Stimulated activated naive B cell treated with anti-CD40 and anti-IgM and Interleukin-4, amounts not matched to agents 10 μg/mL and 1 μg/mL and 100 μg/mL, for 72 hours (primary cell): ENCODE results near the gene AKAP13.

ENCODE experiments used
- ATAC-seq, 2 donors: fragments of 150-1000 bp; cut with Tn5 transposase; replicated peaks; 2 replicates each; pipeline ENCODE4 v1.10.0; 2021; ENCODE audit warnings: moderate library complexity in 1 of 2
- DNase-seq: peaks from one replicate; pipeline ENCODE4 v3.0.0; 2021
- H3K27ac Mint-ChIP-seq: one replicate; pipeline ENCODE4 v1.8.0; 2022; ENCODE audit warnings: mild to moderate bottlenecking, mixed read lengths
- H3K27me3 Mint-ChIP-seq, 2 donors: one replicate each; pipeline ENCODE4 v1.8.0; 2022; ENCODE audit warnings: mixed read lengths in 2 of 2
- H3K36me3 Mint-ChIP-seq, 2 donors: one replicate each; pipeline ENCODE4 v1.8.0; 2022; ENCODE audit warnings: mixed read lengths in 2 of 2, mild to moderate bottlenecking in 1 of 2
- H3K4me1 Mint-ChIP-seq, 2 donors: one replicate each; pipeline ENCODE4 v1.8.0; 2022; ENCODE audit warnings: mixed read lengths in 2 of 2, mild to moderate bottlenecking in 1 of 2
- H3K4me3 Mint-ChIP-seq, 2 donors: one replicate each; pipeline ENCODE4 v1.8.0; 2022; ENCODE audit warnings: mild to moderate bottlenecking in 2 of 2, mixed read lengths in 2 of 2, moderate library complexity in 1 of 2
- H3K9me3 Mint-ChIP-seq, 2 donors: one replicate each; pipeline ENCODE4 v1.8.0; 2022; ENCODE audit warnings: mixed read lengths in 2 of 2, mild to moderate bottlenecking in 1 of 2

Gene AKAP13

DNA sequence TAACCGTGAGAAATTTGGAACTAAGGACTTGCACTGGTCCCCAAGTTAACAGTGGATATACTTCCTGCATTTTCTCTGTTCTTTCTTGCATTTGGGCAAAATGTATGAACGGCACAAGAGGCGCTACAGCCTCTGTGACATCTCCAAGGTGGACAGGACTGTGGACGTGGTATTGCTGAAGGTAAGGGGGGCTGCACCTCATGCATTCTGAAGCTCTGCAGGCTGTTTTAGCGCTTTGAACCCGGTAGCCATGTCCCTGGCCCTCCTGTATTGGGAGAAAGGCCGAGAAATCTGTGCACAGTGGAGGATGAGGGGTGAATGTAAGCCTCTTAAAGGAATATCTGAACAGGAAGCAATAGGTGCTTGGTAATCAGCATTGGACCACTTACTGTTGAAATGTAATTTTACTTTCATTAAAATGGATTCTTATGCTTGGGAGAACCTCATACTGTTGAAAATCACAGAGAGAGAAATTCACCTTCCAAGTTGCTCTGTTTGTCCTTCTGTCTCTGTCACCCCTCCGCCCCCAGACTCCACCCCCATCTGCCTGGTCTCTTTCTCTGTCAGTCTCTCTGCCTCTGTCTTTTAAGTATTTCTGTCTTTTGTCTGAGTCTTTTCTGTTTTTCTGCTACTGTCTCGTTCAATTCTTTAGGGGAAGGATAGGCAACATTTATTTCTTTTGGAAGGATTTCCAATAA lies 239.7 kb downstream of the AKAP13 start:
- no peak for ATAC-seq
- H3K4me3 Mint-ChIP-seq, result no peak overlapping the region
- peaks cover 6 to 8% of the 10 kb centered on the region in 2 donors for H3K36me3 Mint-ChIP-seq
- no peak for DNase-seq
- H3K27me3 Mint-ChIP-seq, result no peaks in the 10 kb centered on the region
- peaks cover 32 to 43% of the 10 kb centered on the region in 2 donors for H3K4me1 Mint-ChIP-seq
- H3K9me3 Mint-ChIP-seq, result no peaks in the 10 kb centered on the region
- H3K27ac Mint-ChIP-seq, result no peak overlapping the region

- peaks cover 33 to 43% of the 10 kb centered on the region in 2 donors for H3K4me1 Mint-ChIP-seq
- no peak overlapping the region for H3K4me3 Mint-ChIP-seq
- DNase-seq, result no peak
- no peak for ATAC-seq
- H3K9me3 Mint-ChIP-seq, result no peaks in the 10 kb centered on the region
- no peaks in the 10 kb centered on the region for H3K27me3 Mint-ChIP-seq
- H3K27ac Mint-ChIP-seq, result no peak overlapping the region
- peaks cover 10 to 12% of the 10 kb centered on the region in 2 donors for H3K36me3 Mint-ChIP-seq
These were observed 240.3 kb downstream of the AKAP13 start for GRCh38 chr15:85620690-85621049.

DNA sequence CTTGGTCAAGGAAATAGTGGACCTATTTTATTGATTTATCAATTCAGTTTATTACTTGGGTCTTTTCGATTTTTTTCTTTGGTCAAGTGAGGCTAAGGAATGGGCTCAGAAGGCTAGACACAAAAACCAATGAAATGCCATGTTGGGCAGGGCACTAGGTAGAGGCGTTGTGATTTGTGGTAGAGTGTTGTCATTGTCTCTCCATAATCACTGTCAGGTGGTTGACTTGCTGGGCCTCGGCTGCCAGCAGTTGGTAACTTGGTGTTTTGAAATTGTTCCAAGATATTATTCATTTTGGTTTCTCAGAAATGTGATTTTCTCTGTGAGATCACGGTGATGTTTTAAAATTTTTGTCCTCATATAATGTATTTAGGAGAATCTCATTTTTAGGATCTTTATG lies 240.7 kb downstream of the AKAP13 start:
- ATAC-seq (no peak), DNase-seq (no peak)
- no peaks in the 10 kb centered on the region for H3K9me3 Mint-ChIP-seq
- H3K27ac Mint-ChIP-seq, result no peak overlapping the region
- H3K4me3 Mint-ChIP-seq, result no peak overlapping the region
- H3K4me1 Mint-ChIP-seq, result peaks cover 30 to 43% of the 10 kb centered on the region in 2 donors
- no peaks in the 10 kb centered on the region for H3K27me3 Mint-ChIP-seq
- H3K36me3 Mint-ChIP-seq, result peaks cover 10 to 14% of the 10 kb centered on the region in 2 donors

DNA sequence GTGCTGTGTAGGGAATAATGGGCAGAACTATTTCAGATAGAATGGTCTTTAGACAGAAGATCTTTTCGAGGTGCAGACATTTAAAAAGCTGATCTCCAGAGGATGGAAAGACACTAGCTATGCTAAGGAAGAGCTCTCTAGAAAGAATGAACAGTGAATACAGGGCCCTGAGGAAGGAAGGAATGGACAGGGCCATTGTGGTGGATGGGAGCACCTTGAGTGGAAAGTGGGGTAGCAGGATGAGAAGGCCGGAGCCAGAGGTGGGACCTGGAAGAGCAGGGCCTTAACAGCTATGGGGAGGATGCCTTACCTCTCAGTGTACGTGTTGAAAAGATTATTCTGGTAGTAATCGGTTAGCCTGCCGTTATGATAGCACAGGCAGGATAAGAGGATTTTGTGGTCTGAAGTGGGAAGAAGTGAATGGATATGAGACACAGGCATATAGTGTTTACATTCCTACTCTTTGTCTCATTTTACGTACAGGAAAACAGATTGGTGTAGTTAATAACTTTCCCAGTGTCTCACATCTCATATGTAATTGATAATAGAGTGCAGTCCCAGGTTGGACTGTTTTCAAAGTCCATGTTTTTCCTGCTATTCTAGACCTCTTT lies 241.9 kb downstream of the AKAP13 start:
- peak overlapping the region; percentile 57 for H3K27ac Mint-ChIP-seq
- H3K27me3 Mint-ChIP-seq, result no peaks in the 10 kb centered on the region
- ATAC-seq (no peak), DNase-seq (no peak)
- H3K4me3 Mint-ChIP-seq, result peak overlapping the region in 1 of 2 donors; percentile 19
- H3K36me3 Mint-ChIP-seq, result peaks cover 17 to 23% of the 10 kb centered on the region in 2 donors
- H3K4me1 Mint-ChIP-seq, result peaks cover 35 to 51% of the 10 kb centered on the region in 2 donors
- no peaks in the 10 kb centered on the region for H3K9me3 Mint-ChIP-seq

DNA sequence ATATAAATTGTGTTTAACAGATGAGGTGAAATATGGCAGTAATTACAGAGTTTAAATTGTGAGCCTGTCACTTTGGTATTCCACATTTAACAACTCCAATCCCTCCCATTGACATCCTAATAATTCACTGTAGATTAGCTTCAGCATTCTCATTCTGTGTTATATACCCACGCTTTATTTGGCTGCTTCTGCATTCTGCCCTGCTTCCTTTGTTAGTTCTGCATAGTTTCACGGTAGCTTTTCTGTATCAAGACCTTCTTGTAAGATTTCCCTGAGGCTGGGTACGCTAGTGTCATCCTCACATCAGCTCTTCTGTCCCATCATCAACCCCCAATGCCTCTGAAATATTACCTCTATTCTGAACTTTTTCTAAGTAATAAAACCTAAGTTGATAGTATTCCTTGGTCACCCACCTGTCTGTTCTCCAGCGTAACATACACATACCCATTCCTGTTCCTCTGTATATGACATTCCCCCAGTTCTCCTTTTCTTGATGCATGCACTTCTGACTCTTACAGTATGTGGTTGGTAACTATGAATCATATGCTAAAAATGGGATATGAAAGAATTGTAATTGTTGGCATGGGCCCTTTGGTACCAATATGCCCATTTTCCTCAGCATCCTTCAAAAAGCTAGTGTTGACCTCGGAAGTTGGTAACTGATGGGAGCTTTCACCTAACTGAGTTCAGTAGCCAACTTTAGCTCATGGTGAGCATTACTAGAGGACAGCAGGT lies 243.1 kb downstream of the AKAP13 start:
- peak overlapping the region; percentile 27 to 39 for H3K4me3 Mint-ChIP-seq
- H3K4me1 Mint-ChIP-seq, result peaks cover 33 to 52% of the 10 kb centered on the region in 2 donors
- peak overlapping the region; percentile 15 for H3K27ac Mint-ChIP-seq
- ATAC-seq, result peak; percentile 86 to 88
- peaks cover 18 to 25% of the 10 kb centered on the region in 2 donors for H3K36me3 Mint-ChIP-seq
- peak; percentile 1 for DNase-seq
- no peaks in the 10 kb centered on the region for H3K9me3 Mint-ChIP-seq
- no peaks in the 10 kb centered on the region for H3K27me3 Mint-ChIP-seq

DNA sequence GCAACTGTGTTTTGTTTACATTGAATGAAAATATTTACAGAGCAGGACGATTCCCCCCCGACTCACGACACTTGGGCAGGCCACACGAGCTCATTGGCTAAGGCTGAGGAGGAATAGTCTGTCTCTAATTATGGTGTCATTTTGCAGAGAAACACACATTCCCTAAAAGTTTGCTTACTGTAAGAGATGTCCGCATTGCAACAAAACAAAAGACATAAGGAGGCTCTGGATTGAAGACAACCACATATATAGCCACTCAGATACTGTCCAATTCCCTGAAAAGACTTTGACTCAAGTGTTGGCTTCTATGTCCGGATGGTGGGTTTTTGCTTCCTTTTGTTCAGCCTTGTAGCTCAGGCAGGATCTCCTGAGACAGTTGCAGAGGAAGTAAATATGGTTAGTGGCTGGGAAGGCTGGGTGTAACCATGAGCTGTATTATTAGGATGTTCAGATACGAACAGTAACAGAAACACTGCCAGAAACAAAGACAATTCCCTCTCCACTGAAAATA lies 243.9 kb downstream of the AKAP13 start:
- H3K9me3 Mint-ChIP-seq, result no peaks in the 10 kb centered on the region
- H3K4me3 Mint-ChIP-seq, result peak overlapping the region in 1 of 2 donors; percentile 15
- peaks cover 18 to 25% of the 10 kb centered on the region in 2 donors for H3K36me3 Mint-ChIP-seq
- peak overlapping the region; percentile 60 for H3K27ac Mint-ChIP-seq
- no peak for DNase-seq
- ATAC-seq, result no peak
- no peaks in the 10 kb centered on the region for H3K27me3 Mint-ChIP-seq
- peaks cover 36 to 58% of the 10 kb centered on the region in 2 donors for H3K4me1 Mint-ChIP-seq

- H3K27me3 Mint-ChIP-seq, result no peaks in the 10 kb centered on the region
- DNase-seq (no peak), ATAC-seq (no peak)
- H3K9me3 Mint-ChIP-seq, result no peaks in the 10 kb centered on the region
- H3K36me3 Mint-ChIP-seq, result peaks cover 23 to 30% of the 10 kb centered on the region in 2 donors
- no peak overlapping the region for H3K4me3 Mint-ChIP-seq
- peaks cover 40 to 65% of the 10 kb centered on the region in 2 donors for H3K4me1 Mint-ChIP-seq
- H3K27ac Mint-ChIP-seq, result peak overlapping the region; percentile 38
These were observed 244.9 kb downstream of the AKAP13 start for GRCh38 chr15:85625166-85625830.

- no peak overlapping the region for H3K4me3 Mint-ChIP-seq
- no peaks in the 10 kb centered on the region for H3K27me3 Mint-ChIP-seq
- no peak for DNase-seq
- no peaks in the 10 kb centered on the region for H3K9me3 Mint-ChIP-seq
- ATAC-seq, result peak; percentile 33 to 36
- peaks cover 40 to 66% of the 10 kb centered on the region in 2 donors for H3K4me1 Mint-ChIP-seq
- peaks cover 23 to 30% of the 10 kb centered on the region in 2 donors for H3K36me3 Mint-ChIP-seq
- no peak overlapping the region for H3K27ac Mint-ChIP-seq
These were observed 245.5 kb downstream of the AKAP13 start for GRCh38 chr15:85625856-85626255.

- Mint-ChIP-seq H3K27ac (no peak overlapping the region), H3K9me3 (no peaks in the 10 kb centered on the region), H3K36me3 (peaks cover 20 to 26% of the 10 kb centered on the region in 2 donors), H3K4me3 (no peak overlapping the region), H3K27me3 (no peaks in the 10 kb centered on the region), H3K4me1 (peaks cover 36 to 60% of the 10 kb centered on the region in 2 donors)
- ATAC-seq (no peak), DNase-seq (no peak)
These were observed 247.0 kb downstream of the AKAP13 start for GRCh38 chr15:85627213-85627935.

- Mint-ChIP-seq H3K4me1 (peaks cover 19 to 38% of the 10 kb centered on the region in 2 donors), H3K27ac (peak overlapping the region; percentile 84)
- no peak for DNase-seq
These were observed 249.9 kb downstream of the AKAP13 start for GRCh38 chr15:85630311-85630710.

GRCh38 chr15:85631018-85631417 lies 250.6 kb downstream of the AKAP13 start:
- H3K36me3 Mint-ChIP-seq, result peaks cover 13 to 19% of the 10 kb centered on the region in 2 donors
- H3K27ac Mint-ChIP-seq, result no peak overlapping the region
- DNase-seq, result no peak
- ATAC-seq, result no peak
- H3K9me3 Mint-ChIP-seq, result no peaks in the 10 kb centered on the region
- no peak overlapping the region for H3K4me3 Mint-ChIP-seq
- no peaks in the 10 kb centered on the region for H3K27me3 Mint-ChIP-seq
- H3K4me1 Mint-ChIP-seq, result peaks cover 16 to 31% of the 10 kb centered on the region in 2 donors

More at GRCh38 chr15:85630311-85630710, 249.9 kb downstream of the AKAP13 start:
- Mint-ChIP-seq H3K36me3 (peaks cover 16 to 24% of the 10 kb centered on the region in 2 donors), H3K4me3 (no peak overlapping the region), H3K27me3 (no peaks in the 10 kb centered on the region), H3K9me3 (no peaks in the 10 kb centered on the region)
- no peak for ATAC-seq

DNA sequence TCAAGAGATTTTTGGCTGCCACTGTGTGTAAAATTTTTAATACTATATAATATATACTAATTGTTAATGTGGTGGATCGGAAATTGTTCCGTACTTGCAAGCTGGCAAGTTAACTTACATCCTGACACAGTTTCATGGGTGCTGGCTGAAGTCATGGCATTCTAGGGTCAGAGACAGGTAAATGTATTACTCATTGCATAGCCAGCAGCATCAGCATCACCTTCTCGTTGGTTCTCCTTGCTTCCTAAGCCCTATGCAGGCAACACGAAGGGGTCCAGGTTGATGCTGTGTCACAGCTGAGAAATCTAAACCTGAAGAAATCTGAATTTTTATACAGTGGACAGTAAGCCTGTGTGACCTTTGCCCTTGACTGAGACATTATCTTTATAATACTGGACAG lies 251.6 kb downstream of the AKAP13 start:
- Mint-ChIP-seq H3K36me3 (peaks cover 9 to 18% of the 10 kb centered on the region in 2 donors), H3K27me3 (no peaks in the 10 kb centered on the region)

DNA sequence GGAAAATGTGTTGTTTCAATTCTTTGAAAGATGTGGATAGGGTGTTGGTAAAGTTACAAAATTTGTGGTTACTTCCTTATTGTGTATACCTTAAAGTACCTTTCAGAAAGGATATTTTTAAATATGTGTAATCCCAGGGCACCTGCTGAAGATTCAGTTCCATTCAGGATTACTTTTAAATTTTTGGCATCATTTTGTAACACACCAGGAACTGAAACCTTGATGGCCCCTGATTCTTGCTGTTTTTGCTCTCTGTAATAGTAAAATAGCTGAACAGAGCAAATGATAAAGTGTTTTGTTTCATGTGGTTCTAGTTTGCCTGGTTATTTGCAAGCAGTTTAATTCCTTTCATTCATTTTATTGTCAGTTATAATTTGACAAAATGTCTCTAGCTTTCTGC lies 253.5 kb downstream of the AKAP13 start:
- H3K27ac Mint-ChIP-seq, result no peak overlapping the region
- no peak for ATAC-seq
- H3K4me1 Mint-ChIP-seq, result peaks cover 13 to 30% of the 10 kb centered on the region in 2 donors
- no peaks in the 10 kb centered on the region for H3K9me3 Mint-ChIP-seq
- peaks cover 4 to 18% of the 10 kb centered on the region in 2 donors for H3K36me3 Mint-ChIP-seq
- no peaks in the 10 kb centered on the region for H3K27me3 Mint-ChIP-seq
- no peak for DNase-seq
- H3K4me3 Mint-ChIP-seq, result no peak overlapping the region

More for the DNA sequence above, 251.6 kb downstream of the AKAP13 start:
- no peak for ATAC-seq
- no peak overlapping the region for H3K27ac Mint-ChIP-seq
- no peak for DNase-seq
- H3K4me3 Mint-ChIP-seq, result no peak overlapping the region
- H3K4me1 Mint-ChIP-seq, result peaks cover 14 to 33% of the 10 kb centered on the region in 2 donors
- no peaks in the 10 kb centered on the region for H3K9me3 Mint-ChIP-seq
